Esophagus squamous epithelium (tissue), 4 donors: ENCODE measurements around the gene BUD23.

ENCODE experiments used
- POLR2A ChIP-seq, 4 donors: fragments of 450-650 bp; IDR thresholded peaks; one replicate each; pipeline ENCODE4 v1.6.1; 2017; ENCODE audit warnings: antibody characterized with exemption in 4 of 4, mild to moderate bottlenecking in 4 of 4, moderate library complexity in 3 of 4
- TF ChIP-seq, protein P1 (sequence below), 6 experiments: fragments of 450-650 bp in 4 of 6; fragments of 200-600 bp in 2 of 6; sonication (generic) in 2 of 6; IDR thresholded peaks; one replicate each; pipeline ENCODE4 v1.5.1; 2016 to 2019; ENCODE audit warnings: antibody characterized with exemption in 6 of 6, mild to moderate bottlenecking in 4 of 6, moderate library complexity in 4 of 6

DNA sequence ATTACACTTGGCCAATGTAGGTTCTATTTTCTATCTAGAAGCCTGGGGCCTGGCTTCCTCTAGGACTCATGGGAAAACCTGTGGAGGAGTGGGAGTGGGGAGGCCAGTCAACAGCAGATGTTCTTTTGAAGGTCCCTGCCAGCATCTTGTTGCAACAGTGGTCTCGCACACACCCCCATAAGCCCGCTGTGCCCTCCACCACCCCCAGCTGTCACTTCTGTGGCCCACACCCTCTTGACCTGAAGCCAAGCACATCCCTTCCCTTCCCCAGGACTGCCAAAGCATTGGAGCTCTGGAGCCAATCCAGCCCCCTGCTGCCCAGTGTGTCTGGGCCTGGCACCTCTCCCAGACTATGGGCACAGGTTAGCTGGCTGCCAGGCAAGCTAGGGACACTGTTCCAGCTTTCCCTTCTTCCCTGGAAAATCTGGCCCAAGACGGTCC, 38.0 kb downstream of the BUD23 start:
- TF ChIP-seq, protein P1, sequence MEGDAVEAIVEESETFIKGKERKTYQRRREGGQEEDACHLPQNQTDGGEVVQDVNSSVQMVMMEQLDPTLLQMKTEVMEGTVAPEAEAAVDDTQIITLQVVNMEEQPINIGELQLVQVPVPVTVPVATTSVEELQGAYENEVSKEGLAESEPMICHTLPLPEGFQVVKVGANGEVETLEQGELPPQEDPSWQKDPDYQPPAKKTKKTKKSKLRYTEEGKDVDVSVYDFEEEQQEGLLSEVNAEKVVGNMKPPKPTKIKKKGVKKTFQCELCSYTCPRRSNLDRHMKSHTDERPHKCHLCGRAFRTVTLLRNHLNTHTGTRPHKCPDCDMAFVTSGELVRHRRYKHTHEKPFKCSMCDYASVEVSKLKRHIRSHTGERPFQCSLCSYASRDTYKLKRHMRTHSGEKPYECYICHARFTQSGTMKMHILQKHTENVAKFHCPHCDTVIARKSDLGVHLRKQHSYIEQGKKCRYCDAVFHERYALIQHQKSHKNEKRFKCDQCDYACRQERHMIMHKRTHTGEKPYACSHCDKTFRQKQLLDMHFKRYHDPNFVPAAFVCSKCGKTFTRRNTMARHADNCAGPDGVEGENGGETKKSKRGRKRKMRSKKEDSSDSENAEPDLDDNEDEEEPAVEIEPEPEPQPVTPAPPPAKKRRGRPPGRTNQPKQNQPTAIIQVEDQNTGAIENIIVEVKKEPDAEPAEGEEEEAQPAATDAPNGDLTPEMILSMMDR (IDR thresholded peaks at IDR 0.05), result no peak
- no peak for TF ChIP-seq POLR2A (IDR thresholded peaks at IDR 0.05)
